Rectal smooth muscle tissue (tissue), 1 donor: ENCODE measurements around the gene LAMB1.

Experiments
- H3K27ac ChIP-seq: one replicate; pipeline ENCODE4 v1.7.0; 2013; ENCODE audit warnings: low read depth, low read length, inconsistent platforms
- H3K27me3 ChIP-seq: one replicate; pipeline ENCODE4 v1.7.0; 2013; ENCODE audit warnings: low read length; ENCODE audit not compliant: control insufficient read depth, insufficient read depth
- H3K36me3 ChIP-seq: one replicate; pipeline ENCODE4 v1.7.0; 2013; ENCODE audit warnings: low read length; ENCODE audit not compliant: control insufficient read depth, insufficient read depth
- H3K4me1 ChIP-seq: one replicate; pipeline ENCODE4 v1.7.0; 2013; ENCODE audit warnings: low read length; ENCODE audit not compliant: control insufficient read depth, insufficient read depth
- H3K4me3 ChIP-seq: one replicate; pipeline ENCODE4 v1.7.0; 2013; ENCODE audit warnings: low read length
- H3K9ac ChIP-seq: one replicate; pipeline ENCODE4 v1.7.0; 2013; ENCODE audit warnings: low read length

The LAMB1 gene

DNA sequence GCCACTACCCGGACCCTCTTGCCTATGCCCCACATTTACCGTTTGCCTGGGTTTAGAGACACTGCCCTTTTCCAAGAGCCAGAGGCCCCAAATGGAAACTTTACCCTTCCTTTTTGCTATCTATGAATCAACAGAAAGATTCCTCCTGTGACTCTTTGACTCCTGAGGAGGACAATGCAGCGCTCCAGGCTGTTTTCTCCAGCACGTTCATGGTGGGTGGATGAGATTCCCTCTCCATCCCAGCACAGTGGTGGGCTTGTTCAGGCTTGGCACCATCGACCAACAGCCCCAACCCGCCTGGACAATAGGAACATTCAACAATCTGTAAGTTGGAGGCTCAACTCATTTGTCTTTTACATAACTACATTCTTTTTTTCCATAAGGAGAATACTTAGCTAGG lies 56.1 kb downstream of the LAMB1 start:
- Histone ChIP-seq H3K36me3 (peaks cover 4% of the 10 kb centered on the region), H3K9ac (no peak overlapping the region), H3K27ac (no peak overlapping the region), H3K27me3 (no peaks in the 10 kb centered on the region), H3K4me1 (peaks cover 17% of the 10 kb centered on the region), H3K4me3 (no peak overlapping the region)

DNA sequence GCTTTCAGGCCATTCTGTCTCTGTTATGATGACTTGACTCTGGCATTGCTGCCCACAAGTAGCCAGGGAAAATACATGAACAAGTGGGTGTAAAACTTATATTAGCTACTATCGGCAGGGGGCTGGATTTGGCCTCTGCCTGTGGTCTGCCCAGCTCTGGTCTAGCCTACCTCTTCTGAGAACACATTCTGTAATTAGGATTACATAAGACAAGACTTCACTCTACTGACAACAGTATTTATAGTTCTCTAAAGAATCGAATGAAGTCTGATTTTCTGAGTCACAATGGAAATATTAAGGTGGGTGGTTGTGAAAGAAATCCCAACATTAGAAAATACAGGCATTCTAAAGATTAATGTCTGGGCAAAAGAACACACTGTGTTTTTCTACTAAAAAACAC lies 56.5 kb downstream of the LAMB1 start:
- Histone ChIP-seq H3K4me1 (peaks cover 15% of the 10 kb centered on the region), H3K27me3 (no peaks in the 10 kb centered on the region), H3K4me3 (no peak overlapping the region), H3K9ac (no peak overlapping the region), H3K36me3 (no peaks in the 10 kb centered on the region), H3K27ac (no peak overlapping the region)

DNA sequence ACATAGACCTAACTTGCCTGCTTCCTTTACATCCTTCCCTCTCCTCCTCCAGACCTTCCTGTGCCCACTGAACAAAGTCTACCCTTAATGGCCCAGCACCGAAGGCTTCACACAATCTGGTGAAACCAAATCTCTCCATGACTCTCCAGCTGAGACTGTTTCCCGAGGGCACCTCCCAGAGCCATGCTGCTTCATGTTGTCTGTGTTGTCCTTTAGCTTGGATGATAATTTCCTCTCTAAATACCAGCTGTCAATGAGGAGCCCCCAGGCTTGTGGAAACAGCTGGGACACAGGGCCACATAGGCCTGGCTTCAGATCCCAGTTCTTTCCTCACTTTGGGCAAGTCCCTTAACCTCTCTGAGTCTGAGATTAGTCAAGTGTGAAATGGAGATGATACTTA lies 57.6 kb downstream of the LAMB1 start:
- peak overlapping the region; percentile 27 for H3K27ac ChIP-seq
- no peak overlapping the region for H3K4me3 ChIP-seq
- H3K36me3 ChIP-seq: no peaks in the 10 kb centered on the region

DNA sequence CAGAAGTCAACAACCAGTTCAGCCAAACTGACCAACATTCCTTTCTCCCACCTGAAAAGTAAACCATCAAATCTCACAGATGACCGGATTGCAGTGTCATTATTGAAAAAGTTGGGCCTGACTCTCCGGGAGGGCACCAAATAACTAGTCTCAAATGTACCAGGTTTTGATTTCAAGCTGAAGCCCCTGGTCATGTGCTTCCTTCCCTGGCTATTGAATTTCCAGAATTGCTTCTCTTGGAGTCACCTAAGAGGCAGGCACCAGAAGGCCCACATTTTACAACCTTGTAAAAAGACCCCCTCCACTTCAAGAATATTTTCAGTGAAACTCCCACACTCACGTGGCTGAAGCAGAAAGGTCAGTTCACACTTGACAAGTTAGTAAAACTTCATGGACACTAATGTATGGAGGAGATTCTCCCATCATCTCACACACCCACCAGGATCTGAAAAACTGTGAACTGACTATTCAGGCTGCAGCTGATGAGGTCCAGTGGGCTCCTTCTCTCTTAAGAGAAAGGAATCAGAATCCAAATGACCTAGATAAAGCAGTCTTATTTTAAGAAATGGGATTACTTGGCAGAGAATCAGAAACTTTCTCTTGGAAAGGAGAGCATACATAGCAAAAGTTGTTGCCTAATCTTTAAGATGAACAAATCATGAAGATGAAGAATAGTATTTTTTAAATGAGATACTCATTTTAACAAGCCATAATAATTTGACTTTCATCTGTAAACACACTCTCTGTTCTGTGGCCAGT lies 58.4 kb downstream of the LAMB1 start:
- Histone ChIP-seq H3K4me3 (no peak overlapping the region), H3K4me1 (peaks cover 28% of the 10 kb centered on the region), H3K9ac (no peak overlapping the region), H3K27ac (peak overlapping the region; percentile 27), H3K27me3 (no peaks in the 10 kb centered on the region), H3K36me3 (no peaks in the 10 kb centered on the region)

More for the DNA sequence above, 57.6 kb downstream of the LAMB1 start:
- Histone ChIP-seq H3K9ac (no peak overlapping the region), H3K4me1 (peaks cover 20% of the 10 kb centered on the region), H3K27me3 (no peaks in the 10 kb centered on the region)

DNA sequence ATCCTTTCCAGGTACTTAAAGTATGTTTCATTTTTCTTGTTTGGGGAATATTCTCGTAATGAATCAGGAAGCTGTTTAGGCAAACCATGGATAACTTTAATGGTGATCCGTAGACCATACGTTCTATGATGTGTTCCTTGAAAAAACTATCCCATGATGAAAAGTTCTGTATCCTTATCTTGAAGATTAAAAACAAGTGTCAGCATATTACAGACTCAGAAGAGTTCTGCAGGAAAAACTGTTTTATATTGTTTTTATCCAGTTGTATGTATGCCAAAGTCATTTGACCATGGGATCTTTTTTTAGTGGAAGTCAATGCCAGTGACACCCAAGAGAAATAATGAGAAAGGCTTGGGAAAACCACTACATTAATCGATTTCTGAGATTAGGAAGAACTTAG lies 59.9 kb downstream of the LAMB1 start:
- H3K4me3 ChIP-seq: no peak overlapping the region
- no peaks in the 10 kb centered on the region for H3K27me3 ChIP-seq
- no peak overlapping the region for H3K27ac ChIP-seq
- no peak overlapping the region for H3K9ac ChIP-seq
- no peaks in the 10 kb centered on the region for H3K36me3 ChIP-seq
- H3K4me1 ChIP-seq: peaks cover 41% of the 10 kb centered on the region

DNA sequence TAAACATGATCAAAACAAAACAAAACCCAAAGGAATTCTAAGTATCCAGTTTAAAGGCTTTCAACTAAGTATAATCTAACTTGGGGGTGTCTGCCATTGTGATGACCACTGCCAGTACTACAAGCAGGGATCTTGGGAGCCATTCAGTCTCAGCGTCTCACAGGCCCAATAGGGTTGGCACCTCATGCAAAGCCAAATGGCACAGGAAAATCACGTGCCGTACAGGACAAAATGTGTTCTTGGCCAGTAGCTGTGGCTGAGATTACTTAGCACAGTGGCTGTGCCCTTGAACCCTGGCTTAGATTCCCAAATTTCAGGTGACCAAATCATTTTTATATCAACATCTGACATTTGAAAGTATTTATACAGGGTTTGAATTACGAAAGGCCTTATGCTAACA lies 62.0 kb downstream of the LAMB1 start:
- Histone ChIP-seq H3K9ac (no peak overlapping the region), H3K4me3 (no peak overlapping the region), H3K27me3 (no peaks in the 10 kb centered on the region), H3K4me1 (peaks cover 48% of the 10 kb centered on the region), H3K36me3 (no peaks in the 10 kb centered on the region), H3K27ac (peak overlapping the region; percentile 91)

DNA sequence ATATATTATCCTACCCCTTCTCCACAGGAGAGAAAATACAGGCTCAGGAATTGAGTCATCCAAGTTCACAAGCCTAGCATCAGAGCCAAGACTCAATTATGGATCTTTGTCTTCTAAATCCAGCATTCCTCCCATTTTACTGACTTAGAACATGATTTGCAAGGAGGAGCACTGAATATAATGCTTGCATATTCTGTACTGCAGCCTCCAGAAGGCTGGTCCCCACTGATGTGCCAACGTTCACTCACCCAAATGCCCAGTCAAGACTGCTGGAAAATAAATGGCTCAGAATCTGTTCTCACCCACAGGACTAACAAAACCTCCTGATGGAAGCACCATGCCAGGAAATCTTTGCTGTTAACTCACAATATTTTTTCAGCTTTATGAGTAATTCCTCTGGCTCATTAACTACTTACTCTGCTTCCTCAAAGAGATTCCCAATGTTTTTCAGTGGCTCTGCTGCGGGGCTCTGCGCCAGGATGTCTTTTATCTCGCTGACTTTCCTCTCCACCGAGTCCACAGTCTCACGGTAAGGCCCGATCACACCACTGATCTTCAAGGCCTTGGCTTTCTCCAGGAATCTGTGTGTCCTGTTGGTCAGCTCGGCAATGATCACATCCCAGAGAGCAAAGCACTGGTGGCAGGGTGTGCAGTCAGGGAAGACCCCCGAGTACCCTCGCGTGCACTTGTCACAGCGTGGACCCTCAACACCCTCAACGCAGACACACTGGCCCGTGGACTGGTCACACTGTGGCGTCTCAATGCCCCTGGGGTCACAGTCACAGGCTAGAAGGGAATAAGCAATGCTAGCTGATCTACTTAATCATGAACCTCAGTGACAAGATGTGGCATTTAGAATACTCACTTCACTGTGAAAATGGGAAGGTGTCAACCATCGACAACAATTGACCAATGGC lies 63.1 kb downstream of the LAMB1 start:
- Histone ChIP-seq H3K4me3 (no peak overlapping the region), H3K27ac (peak overlapping the region; percentile 91), H3K27me3 (no peaks in the 10 kb centered on the region), H3K36me3 (no peaks in the 10 kb centered on the region), H3K4me1 (peaks cover 51% of the 10 kb centered on the region), H3K9ac (no peak overlapping the region)

DNA sequence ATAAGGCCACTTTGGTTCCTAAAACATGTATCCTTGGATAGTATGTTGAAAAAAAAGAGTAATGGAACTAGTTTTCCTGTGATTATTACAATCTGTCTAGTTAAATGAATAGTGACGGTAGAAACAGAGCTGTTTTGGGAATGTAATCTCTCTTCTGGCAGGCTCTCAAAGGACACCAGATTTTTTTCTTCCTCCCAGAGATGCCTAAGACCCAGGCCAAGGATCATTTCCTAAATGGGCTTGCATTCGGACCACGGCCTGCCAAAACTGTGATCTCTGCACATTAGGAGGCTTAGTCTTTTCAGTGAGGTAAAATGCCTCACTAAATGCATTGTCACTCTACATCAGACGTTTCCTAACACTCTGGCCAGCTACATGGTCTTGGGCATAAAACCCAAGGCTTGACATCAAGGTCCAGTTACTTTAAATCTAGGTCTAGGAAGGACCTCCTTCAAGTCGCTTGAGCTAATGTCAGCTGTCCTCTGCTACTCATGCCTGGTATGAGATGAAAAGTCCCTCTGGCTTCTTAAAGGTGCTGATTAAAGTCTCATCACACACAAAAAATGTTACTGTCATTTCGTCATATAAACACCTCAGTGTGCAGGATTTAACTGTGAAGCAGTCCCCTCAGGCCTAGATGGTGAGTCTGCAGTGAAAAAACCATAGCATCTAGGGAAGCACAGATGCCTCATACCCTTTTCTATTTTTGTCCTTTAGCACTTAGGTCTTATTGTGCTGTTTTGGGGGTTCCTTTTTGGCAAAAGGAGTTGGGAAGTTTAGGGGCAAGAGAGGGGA lies 64.3 kb downstream of the LAMB1 start:
- H3K27me3 ChIP-seq: no peaks in the 10 kb centered on the region
- peaks cover 55% of the 10 kb centered on the region for H3K4me1 ChIP-seq
- no peak overlapping the region for H3K9ac ChIP-seq
- no peaks in the 10 kb centered on the region for H3K36me3 ChIP-seq
- H3K27ac ChIP-seq: peak overlapping the region; percentile 91
- H3K4me3 ChIP-seq: no peak overlapping the region

DNA sequence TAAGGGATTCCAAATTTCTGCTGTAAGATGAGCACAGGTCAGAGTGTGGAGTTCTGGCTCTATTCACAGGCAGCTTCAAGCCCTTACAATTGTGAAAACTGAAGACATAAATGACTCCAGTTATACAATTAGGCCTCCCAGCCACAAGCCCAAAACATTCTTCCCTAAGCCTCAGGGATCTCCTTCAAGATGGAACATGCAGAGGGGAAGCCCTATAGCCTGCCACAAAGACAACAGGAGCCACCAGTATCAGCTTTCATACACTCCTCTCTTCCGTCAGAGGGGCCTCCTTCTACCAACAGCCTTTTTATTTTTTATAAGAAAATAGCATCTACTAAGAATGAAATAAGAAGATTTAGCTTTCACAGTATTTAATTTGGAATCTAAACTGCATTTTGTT lies 65.4 kb downstream of the LAMB1 start:
- H3K4me1 ChIP-seq: peaks cover 66% of the 10 kb centered on the region
- H3K36me3 ChIP-seq: no peaks in the 10 kb centered on the region
- no peak overlapping the region for H3K9ac ChIP-seq
- H3K27me3 ChIP-seq: no peaks in the 10 kb centered on the region
- H3K4me3 ChIP-seq: no peak overlapping the region
- peak overlapping the region; percentile 91 for H3K27ac ChIP-seq

DNA sequence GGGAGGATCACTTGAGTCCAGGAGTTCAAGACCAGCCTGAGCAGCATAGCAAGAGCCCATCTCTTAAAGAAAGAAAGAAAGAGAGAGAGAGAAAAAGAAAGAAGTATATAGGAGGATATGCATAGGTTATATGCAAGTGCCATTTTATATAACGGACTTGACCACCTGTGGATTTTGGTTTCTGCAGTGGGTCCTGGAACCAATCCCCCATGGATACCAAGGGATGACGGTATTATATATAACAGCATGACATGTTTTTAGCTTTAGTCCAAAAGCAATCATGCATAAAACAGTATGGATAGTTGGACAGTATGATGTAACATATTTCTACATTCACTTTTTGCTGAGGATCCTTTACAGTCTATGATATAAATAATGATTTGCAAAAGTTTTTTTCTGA lies 66.6 kb downstream of the LAMB1 start:
- Histone ChIP-seq H3K4me3 (no peak overlapping the region), H3K36me3 (no peaks in the 10 kb centered on the region), H3K27ac (peak overlapping the region; percentile 91), H3K9ac (no peak overlapping the region), H3K4me1 (peaks cover 78% of the 10 kb centered on the region), H3K27me3 (no peaks in the 10 kb centered on the region)

DNA sequence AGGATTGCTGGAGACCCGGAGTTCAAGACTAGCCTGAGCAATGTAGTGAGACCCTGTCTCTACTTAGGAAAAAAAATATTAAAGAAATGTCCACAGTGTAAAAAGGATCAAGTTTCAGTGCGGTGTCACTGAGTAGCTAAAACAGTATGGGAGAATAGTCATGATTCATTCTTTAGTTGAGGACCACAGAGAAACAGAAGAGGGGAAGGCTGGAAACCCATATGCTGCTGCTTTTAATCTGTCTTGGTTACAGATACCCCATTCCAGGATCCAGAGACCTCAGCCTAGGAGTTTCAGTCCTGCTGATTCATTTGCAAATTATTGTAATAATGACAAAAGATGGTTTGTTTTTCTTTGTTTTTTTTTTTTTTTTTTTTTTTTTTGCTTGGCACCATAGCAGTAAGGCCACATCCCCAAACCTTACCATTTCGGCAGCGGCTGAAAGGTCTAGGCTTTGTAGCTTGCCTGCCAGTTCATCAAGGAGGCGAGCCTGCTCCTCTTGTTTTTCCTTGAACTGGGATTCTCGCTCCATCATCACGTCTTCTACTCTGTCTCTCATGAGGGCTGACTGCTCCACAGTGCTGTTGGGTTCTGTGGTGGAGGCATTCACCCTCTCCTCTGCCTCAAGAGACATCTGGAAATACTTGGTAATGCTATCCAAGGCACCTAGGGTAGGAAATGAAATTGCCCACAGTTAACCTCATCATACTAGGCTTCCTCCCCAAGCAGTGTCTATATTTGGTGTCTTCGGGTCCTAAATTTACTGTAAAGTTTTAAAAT lies 67.8 kb downstream of the LAMB1 start:
- peak overlapping the region; percentile 84 for H3K27ac ChIP-seq
- no peaks in the 10 kb centered on the region for H3K36me3 ChIP-seq

More for the DNA sequence above, 67.8 kb downstream of the LAMB1 start:
- Histone ChIP-seq H3K27me3 (no peaks in the 10 kb centered on the region), H3K9ac (no peak overlapping the region), H3K4me3 (no peak overlapping the region), H3K4me1 (peaks cover 73% of the 10 kb centered on the region)
